NCI-H187 (cell line): ENCODE data around the gene SDHB.
A peak's percentile ranks its signal among the peaks of the same experiment; 100 is the strongest.

ENCODE experiments used
- DNase-seq, 2 experiments: peaks; one replicate each; lab custom pipeline; 2025; lab: John Stamatoyannopoulos, UW

SDHB gene

GRCh38 chr1:17053685-17054410 is at the start of gene SDHB:
SDHB (minus strand) TSS chr1:17054032; CDS start chr1:17054019, 13 bp downstream.
- DNase-seq, result peak; percentile 94 to 95

- DNase-seq, result no peak
Observed at GRCh38 chr1:17102232-17102631, 48.4 kb upstream of the SDHB start.

- no peak for DNase-seq
Observed at GRCh38 chr1:17101261-17101660, 47.4 kb upstream of the SDHB start.

- DNase-seq, result no peak
Observed at GRCh38 chr1:17099616-17100340, 45.9 kb upstream of the SDHB start.

- DNase-seq, result no peak
Observed at GRCh38 chr1:17098446-17099317, 44.9 kb upstream of the SDHB start.

GRCh38 chr1:17097787-17098186 is 44.0 kb upstream of the SDHB start:
- DNase-seq, result no peak

GRCh38 chr1:17097147-17097546 is 43.3 kb upstream of the SDHB start:
- no peak for DNase-seq

- no peak for DNase-seq
Observed at GRCh38 chr1:17096584-17096983, 42.8 kb upstream of the SDHB start.

GRCh38 chr1:17095141-17095540 is 41.3 kb upstream of the SDHB start:
- no peak for DNase-seq

- DNase-seq, result no peak
Observed at GRCh38 chr1:17094664-17095063, 40.8 kb upstream of the SDHB start.

- DNase-seq, result no peak
Observed at GRCh38 chr1:17093822-17094393, 40.1 kb upstream of the SDHB start.

- no peak for DNase-seq
Observed at GRCh38 chr1:17091252-17091651, 37.4 kb upstream of the SDHB start.

GRCh38 chr1:17089506-17089905 is 35.7 kb upstream of the SDHB start:
- no peak for DNase-seq

GRCh38 chr1:17086751-17087150 is 32.9 kb upstream of the SDHB start:
- DNase-seq, result no peak

GRCh38 chr1:17084787-17085186 is 31.0 kb upstream of the SDHB start:
- no peak for DNase-seq

GRCh38 chr1:17082761-17083160 is 28.9 kb upstream of the SDHB start:
- no peak for DNase-seq

GRCh38 chr1:17081439-17081838 is 27.6 kb upstream of the SDHB start:
- no peak for DNase-seq

- no peak for DNase-seq
Observed at GRCh38 chr1:17080880-17081279, 27.0 kb upstream of the SDHB start.

GRCh38 chr1:17080085-17080759 is 26.4 kb upstream of the SDHB start:
- DNase-seq, result no peak

GRCh38 chr1:17078991-17079868 is 25.4 kb upstream of the SDHB start:
- DNase-seq, result no peak
